Measurements from ENCODE around the gene TNPO1.

The TNPO1 gene

GRCh38 chr5:72936893-72937292, 120.4 kb downstream of the TNPO1 start:
- no peak for DNase-seq

DNA sequence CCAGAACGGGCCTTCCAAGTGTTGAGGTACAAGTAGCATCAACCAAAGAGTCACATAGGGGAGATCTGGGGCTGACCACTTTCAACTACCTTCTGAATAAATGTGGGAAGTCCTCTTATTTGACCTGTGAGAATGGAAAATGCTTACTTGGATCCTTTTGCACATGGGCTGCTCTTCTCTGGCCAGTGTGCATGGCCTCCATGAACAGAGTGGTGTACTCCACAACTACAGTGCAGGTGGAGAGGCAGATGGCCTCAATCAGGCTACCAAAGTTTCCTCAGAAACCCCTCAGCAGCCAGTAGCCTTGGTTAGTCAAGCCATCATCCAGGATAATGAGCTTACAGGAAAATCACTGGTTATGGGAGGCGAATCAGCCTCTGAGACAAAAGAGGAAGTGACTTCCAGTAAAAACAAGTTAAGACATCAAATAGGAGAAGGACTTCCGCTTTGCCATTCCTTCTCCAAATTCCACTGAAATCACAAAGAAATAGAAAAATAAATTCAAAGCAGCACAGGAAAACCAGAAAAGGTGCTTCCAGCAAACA, 121.1 kb downstream of the TNPO1 start:
- DNase-seq: peak; percentile 80

DNA sequence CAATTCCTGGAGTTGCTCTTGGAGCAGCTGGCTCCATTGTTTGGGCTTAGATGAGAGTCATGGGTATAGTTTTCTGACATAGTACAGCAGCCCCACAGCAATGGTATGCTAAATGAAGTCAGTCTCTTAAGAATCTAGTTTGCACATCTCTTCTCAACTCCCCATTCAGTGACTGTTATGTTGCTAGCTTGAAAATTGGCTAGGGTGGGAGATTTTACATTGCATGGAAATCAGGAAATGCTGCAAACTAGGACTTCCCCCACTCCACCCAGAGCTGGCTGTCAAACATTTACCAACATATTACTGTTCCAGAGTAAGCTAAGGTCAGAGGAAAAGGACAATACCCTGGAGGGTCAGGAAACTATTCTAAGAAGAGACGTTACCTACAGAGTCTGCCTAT, 121.7 kb downstream of the TNPO1 start:
- DNase-seq: peak; percentile 90

DNA sequence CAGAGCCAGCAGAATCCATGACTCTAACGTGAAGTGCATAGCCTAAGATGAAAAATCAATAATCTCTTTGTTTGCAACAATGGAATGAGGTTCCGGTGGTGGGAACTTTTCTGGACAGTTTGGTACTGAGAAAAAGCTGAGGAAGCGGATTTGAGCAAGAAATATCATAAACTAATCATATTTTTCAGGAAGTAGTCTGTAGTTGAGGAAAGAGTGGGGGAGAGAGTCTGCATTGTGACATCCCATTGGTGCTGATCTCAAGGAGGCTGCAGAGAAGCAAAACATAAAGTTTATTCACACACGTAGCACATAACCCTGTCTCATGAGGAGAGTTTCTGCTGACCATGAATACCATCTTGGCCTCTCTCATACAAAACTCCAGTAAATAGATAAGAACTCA, 123.6 kb downstream of the TNPO1 start:
- peak; percentile 91 for DNase-seq

- DNase-seq: no peak
These were observed 126.8 kb downstream of the TNPO1 start for GRCh38 chr5:72943307-72943706.

- DNase-seq: peak; percentile 35
These were observed 131.0 kb downstream of the TNPO1 start for GRCh38 chr5:72947498-72947897.

DNA sequence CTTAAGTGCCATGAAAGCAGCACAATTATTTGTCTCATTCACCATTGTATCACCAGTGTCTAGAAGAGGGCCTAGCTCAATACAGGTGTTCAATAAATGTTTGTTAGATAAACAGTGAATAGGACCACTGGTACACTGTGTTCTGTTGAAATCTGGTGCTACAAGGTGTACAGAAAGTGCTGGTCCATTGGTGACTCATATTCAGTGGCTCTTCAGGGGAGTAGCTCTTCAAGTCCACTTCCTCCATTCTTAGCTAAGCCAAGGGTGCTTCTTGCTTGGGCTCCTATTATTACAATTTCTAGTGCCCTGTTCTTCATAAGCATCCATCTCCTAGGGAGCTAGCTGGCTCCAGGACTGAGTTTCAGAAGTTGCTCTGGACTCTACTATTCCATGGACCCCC, 133.0 kb downstream of the TNPO1 start:
- DNase-seq: peak; percentile 47

- peak; percentile 94 for DNase-seq
These were observed 135.4 kb downstream of the TNPO1 start for GRCh38 chr5:72951671-72952468.

GRCh38 chr5:72954389-72954788, 137.9 kb downstream of the TNPO1 start:
- DNase-seq: no peak

DNA sequence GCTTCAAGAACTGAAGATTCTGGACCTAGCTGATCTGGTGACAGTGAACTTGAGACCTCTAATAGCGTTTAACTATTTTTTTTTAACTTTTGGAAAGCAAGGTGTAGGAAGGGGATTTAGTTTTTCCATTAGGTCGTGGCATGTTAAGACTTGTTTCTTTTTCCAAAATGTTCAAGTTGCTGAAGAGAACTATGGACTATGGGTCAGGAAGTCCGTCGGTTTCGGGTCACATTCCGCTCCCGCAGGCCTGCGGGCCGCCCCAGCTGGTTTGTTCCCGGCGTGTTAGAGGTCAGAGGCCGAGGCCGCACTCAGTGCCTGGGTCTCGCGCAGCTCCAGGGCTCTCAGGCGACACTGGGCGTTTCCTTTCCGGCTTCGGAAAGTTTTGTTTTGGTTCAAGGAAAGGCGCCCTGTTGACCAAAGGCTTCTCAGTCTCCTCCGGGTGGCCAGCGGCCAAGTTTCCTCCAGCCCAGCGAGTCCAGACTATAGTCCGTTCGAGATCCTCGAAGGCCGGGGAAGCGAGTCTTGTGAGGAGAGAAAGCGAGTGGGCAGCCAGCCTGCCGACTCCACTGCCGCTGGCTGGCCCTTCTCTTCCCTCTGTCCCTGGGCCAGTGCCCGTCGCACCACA, 138.8 kb downstream of the TNPO1 start:
- DNase-seq: peak; percentile 78

DNA sequence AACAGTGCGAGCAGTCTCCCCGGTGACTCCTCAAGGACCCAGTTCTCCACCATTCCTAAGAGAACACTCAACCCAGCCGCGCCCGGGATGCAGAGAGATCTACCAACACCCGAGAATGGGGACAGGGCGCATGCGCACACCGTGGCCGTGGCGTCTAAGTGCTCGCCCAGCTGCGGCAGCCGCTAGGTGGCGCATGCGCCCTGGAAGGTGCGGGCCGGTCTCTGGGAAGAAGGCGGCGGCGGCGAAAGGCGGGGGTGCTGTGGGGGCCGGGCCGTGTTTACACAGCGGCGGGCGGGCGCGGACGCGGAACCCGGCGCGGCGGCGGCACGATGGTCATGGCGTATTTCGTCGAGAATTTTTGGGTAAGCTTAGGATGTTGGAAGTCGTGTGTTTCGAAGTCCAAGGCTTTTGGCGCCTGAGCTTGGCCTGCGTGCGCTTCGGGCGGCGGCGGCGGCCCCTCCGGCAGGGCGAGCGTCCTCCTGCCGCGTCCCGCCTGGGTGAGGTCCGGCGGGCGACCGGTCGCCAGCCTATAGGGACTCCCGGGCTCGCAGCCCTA, 139.4 kb downstream of the TNPO1 start, which contains the start of gene FCHO2:
TSS of gene FCHO2 (plus strand) at position 274 of the 556 bp plus-strand sequence. CDS start at position 330, 56 bp downstream.
- DNase-seq: peak; percentile 98

DNA sequence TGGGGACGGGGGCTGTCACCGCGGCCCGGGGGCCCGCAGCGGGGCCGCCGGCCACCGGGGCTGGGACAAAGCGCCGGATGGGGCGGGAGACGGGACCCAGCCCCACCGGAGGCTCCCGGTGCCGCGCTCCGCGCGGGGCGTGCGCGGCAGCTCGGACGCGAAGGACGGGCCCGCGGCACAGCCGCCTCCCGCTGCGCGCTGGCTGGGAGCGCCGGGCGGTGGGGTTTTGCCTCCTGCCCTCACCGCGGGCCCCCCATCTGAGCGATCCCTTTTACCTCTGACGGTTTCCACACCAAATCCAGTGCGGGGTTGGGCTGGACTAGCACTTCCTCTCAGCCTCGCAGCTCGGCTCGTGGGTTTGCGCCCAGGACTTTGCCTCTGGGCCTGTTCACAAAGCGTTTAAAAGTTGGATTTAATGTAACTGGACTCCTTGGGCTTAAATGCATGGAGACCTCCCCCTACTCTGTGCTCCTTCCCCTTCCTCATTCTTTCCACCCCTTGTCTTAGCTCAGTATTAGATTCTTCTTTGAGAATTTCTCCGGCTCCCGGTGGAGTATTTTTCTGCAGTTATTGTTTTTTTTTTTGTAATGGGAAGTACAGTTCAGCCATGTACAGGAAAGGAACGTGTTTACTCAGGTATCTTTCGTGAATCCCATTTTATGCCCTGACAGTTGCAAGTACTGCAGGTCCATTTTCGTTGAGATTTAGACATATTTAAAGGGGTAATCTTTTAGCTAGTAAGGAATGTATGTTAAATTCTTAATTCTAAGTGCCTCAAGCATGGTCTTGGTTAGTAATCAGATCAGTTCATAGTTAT, 140.1 kb downstream of the TNPO1 start:
- peak; percentile 68 for DNase-seq

- no peak for DNase-seq
These were observed 140.9 kb downstream of the TNPO1 start for GRCh38 chr5:72957337-72957736.

GRCh38 chr5:72959257-72959656, 142.8 kb downstream of the TNPO1 start:
- no peak for DNase-seq
